H1 (cell line): ENCODE data around the gene ZNF488. TPM values are rescaled to one million over a fixed set of nuclear protein-coding genes. Genes with fewer than 3 reads are reported as not detected.

Source experiments
- CTCF ChIA-PET: fragments of 300-600 bp; sonication (Branson Sonifier 250); formaldehyde crosslinking; loops from one replicate; lab custom pipeline; 2021; ENCODE audit not compliant: partially characterized antibody; lab: Charles Lee
- POLR2A ChIA-PET: fragments of 300-600 bp; sonication (Branson Sonifier 250); formaldehyde crosslinking; loops from one replicate; lab custom pipeline; 2021; ENCODE audit warnings: inconsistent platforms; ENCODE audit not compliant: partially characterized antibody; lab: Charles Lee
- DNase-seq, 2 experiments: peaks; one replicate each; pipeline versions ENCODE4 v3.0.0 to v3.0.0-alpha.2; 2010 to 2022; ENCODE audit warnings: low spot score in 2 of 2, low read depth in 1 of 2, mixed read lengths in 1 of 2
- FAIRE-seq: peaks from 2 replicates; lab custom pipeline; 2011; peaks lifted over from hg19 to GRCh38; lab: Jason Lieb, UNC
- H2AFZ ChIP-seq: 2 replicates; pipeline ENCODE4 v1.8.1; 2012; ENCODE audit warnings: low read length, inconsistent platforms
- H2AK5ac ChIP-seq: 2 replicates; pipeline ENCODE4 v1.6.1; 2013; ENCODE audit warnings: low read depth, low read length
- H2BK120ac ChIP-seq: replicated peaks from 2 replicates; pipeline ENCODE3; 2013; ENCODE audit warnings: low read depth, low read length, inconsistent platforms
- H2BK12ac ChIP-seq: 2 replicates; pipeline ENCODE4 v1.6.1; 2013; ENCODE audit warnings: low read depth, low read length
- H2BK15ac ChIP-seq: 2 replicates; pipeline ENCODE4 v1.6.1; 2013; ENCODE audit warnings: low read length
- H2BK20ac ChIP-seq: 2 replicates; pipeline ENCODE4 v1.6.1; 2013; ENCODE audit warnings: low read length
- H2BK5ac ChIP-seq: 2 replicates; pipeline ENCODE4 v1.6.1; 2013; ENCODE audit warnings: low read depth, low read length
- H3K14ac ChIP-seq: 2 replicates; pipeline ENCODE4 v1.6.1; 2013; ENCODE audit warnings: inconsistent platforms; ENCODE audit not compliant: insufficient read length
- H3K18ac ChIP-seq: 2 replicates; pipeline ENCODE4 v1.6.1; 2013; ENCODE audit warnings: low read length; ENCODE audit errors: extremely low read depth
- H3K23ac ChIP-seq: 2 replicates; pipeline ENCODE4 v1.6.1; 2013; ENCODE audit warnings: inconsistent platforms; ENCODE audit not compliant: insufficient read length
- H3K23me2 ChIP-seq: 2 replicates; pipeline ENCODE4 v1.6.1; 2013; ENCODE audit warnings: low read depth, low read length
- H3K27ac ChIP-seq: 2 replicates; pipeline ENCODE4 v1.6.1; 2011; ENCODE audit warnings: low read depth, low read length, inconsistent platforms
- H3K27me3 ChIP-seq, 4 experiments: replicated peaks in 1 of 4; 1 replicate in 1 of 4; 2 replicates in 3 of 4; pipeline versions ENCODE4 v1.6.1 to v1.8.1; 2011 to 2013; ENCODE audit warnings: low read length in 3 of 4, mild to moderate bottlenecking in 3 of 4, inconsistent platforms in 2 of 4, mixed read lengths in 2 of 4, moderate library complexity in 1 of 4; ENCODE audit not compliant: control insufficient read depth in 3 of 4, insufficient read depth in 3 of 4; ENCODE audit errors: extremely low read depth in 1 of 4
- H3K36me3 ChIP-seq, 4 experiments: 2 replicates each; pipeline versions ENCODE4 v1.6.1 to v1.8.1; 2011 to 2013; ENCODE audit warnings: mild to moderate bottlenecking in 4 of 4, low read length in 3 of 4, moderate library complexity in 2 of 4, control low read depth in 1 of 4, inconsistent platforms in 1 of 4; ENCODE audit not compliant: insufficient read depth in 4 of 4, control insufficient read depth in 2 of 4
- H3K4ac ChIP-seq: replicated peaks from 2 replicates; pipeline ENCODE3; 2013; ENCODE audit warnings: low read length, low read depth, mixed read lengths, inconsistent platforms; ENCODE audit not compliant: insufficient read length
- H3K4me1 ChIP-seq, 4 experiments: replicated peaks in 1 of 4; 1 replicate in 1 of 4; 2 replicates in 3 of 4; pipeline versions ENCODE4 v1.6.1 to v1.8.1; 2011 to 2013; ENCODE audit warnings: low read length in 3 of 4, inconsistent platforms in 2 of 4, mixed read lengths in 1 of 4; ENCODE audit not compliant: insufficient read depth in 4 of 4, control insufficient read depth in 3 of 4
- H3K4me2 ChIP-seq, 2 experiments: 2 replicates each; pipeline versions ENCODE4 v1.6.1 to v1.8.1; 2011 to 2013; ENCODE audit warnings: low read depth in 2 of 2, low read length in 2 of 2, control low read depth in 1 of 2, inconsistent platforms in 1 of 2, mild to moderate bottlenecking in 1 of 2; ENCODE audit not compliant: insufficient read depth in 1 of 2
- H3K4me3 ChIP-seq, 4 experiments: fragments of 200-600, 300-600 bp in 1 of 4; sonication (generic), shearing (Covaris generic), sonication (Bioruptor Twin) in 1 of 4; 2 replicates each; pipeline versions ENCODE4 v1.5.1 to v1.8.1; 2011 to 2016; ENCODE audit warnings: low read length in 4 of 4, low read depth in 3 of 4, control low read depth in 2 of 4, inconsistent platforms in 2 of 4, mild to moderate bottlenecking in 2 of 4, mixed read lengths in 1 of 4, moderate library complexity in 1 of 4; ENCODE audit not compliant: insufficient read depth in 2 of 4; ENCODE audit errors: extremely low read depth in 1 of 4
- H3K56ac ChIP-seq: replicated peaks from 2 replicates; pipeline ENCODE3; 2013; ENCODE audit warnings: low read depth, mild to moderate bottlenecking, mixed read lengths, low read length, inconsistent platforms; ENCODE audit not compliant: insufficient read length
- H3K79me1 ChIP-seq: 2 replicates; pipeline ENCODE4 v1.6.1; 2013; ENCODE audit warnings: low read depth, low read length, control low read depth
- H3K79me2 ChIP-seq, 2 experiments: 2 replicates each; pipeline versions ENCODE4 v1.6.1 to v1.8.1; 2012 to 2013; ENCODE audit warnings: low read length in 2 of 2, mild to moderate bottlenecking in 2 of 2, inconsistent platforms in 1 of 2; ENCODE audit not compliant: insufficient read depth in 2 of 2, control insufficient read depth in 1 of 2
- H3K9ac ChIP-seq, 4 experiments: replicated peaks in 1 of 4; 1 replicate in 1 of 4; 2 replicates in 3 of 4; pipeline versions ENCODE4 v1.6.1 to v1.8.1; 2011 to 2013; ENCODE audit warnings: low read depth in 3 of 4, low read length in 3 of 4, control low read depth in 2 of 4, mild to moderate bottlenecking in 2 of 4, moderate library complexity in 2 of 4, inconsistent platforms in 1 of 4; ENCODE audit errors: extremely low read depth in 1 of 4
- H3K9me3 ChIP-seq, 2 experiments: 2 replicates each; pipeline versions ENCODE4 v1.6.1 to v1.8.1; 2012 to 2013; ENCODE audit warnings: mild to moderate bottlenecking in 2 of 2, moderate library complexity in 2 of 2, control low read depth in 1 of 2, inconsistent platforms in 1 of 2, low read depth in 1 of 2, low read length in 1 of 2, mixed read lengths in 1 of 2; ENCODE audit not compliant: insufficient read depth in 2 of 2
- H4K20me1 ChIP-seq, 2 experiments: replicated peaks in 1 of 2; 2 replicates each; pipeline versions ENCODE3 to v1.8.1; 2011 to 2013; ENCODE audit warnings: inconsistent platforms in 2 of 2, low read length in 2 of 2, mild to moderate bottlenecking in 1 of 2; ENCODE audit not compliant: insufficient read depth in 2 of 2, control insufficient read depth in 1 of 2
- H4K5ac ChIP-seq: 2 replicates; pipeline ENCODE4 v1.6.1; 2013; ENCODE audit warnings: low read length, low read depth, mixed read lengths, inconsistent platforms; ENCODE audit not compliant: insufficient read length
- H4K8ac ChIP-seq: 2 replicates; pipeline ENCODE4 v1.8.0; 2013; ENCODE audit warnings: mild to moderate bottlenecking, moderate library complexity, low read length, inconsistent platforms; ENCODE audit not compliant: insufficient read depth; ENCODE audit errors: extremely low read depth
- H4K91ac ChIP-seq: replicated peaks from 2 replicates; pipeline ENCODE3; 2013; ENCODE audit warnings: low read length, mixed read lengths, inconsistent platforms; ENCODE audit not compliant: insufficient read length
- JUND ChIP-seq: IDR thresholded peaks from 2 replicates; pipeline ENCODE4 v1.6.1; 2011; ENCODE audit warnings: mild to moderate bottlenecking, improper control_type of control experiment, low read length
- NANOG ChIP-seq: IDR thresholded peaks from 2 replicates; pipeline ENCODE4 v1.6.1; 2011; ENCODE audit warnings: low read length, low read depth, mild to moderate bottlenecking, inconsistent platforms; ENCODE audit not compliant: insufficient read depth, poor library complexity, severe bottlenecking
- POLR2A ChIP-seq, 2 experiments: IDR thresholded peaks; 1 replicate in 1 of 2; 2 replicates in 1 of 2; pipeline ENCODE4 v1.6.1; 2011; ENCODE audit warnings: low read depth in 2 of 2, low read length in 2 of 2, mild to moderate bottlenecking in 2 of 2; ENCODE audit errors: control extremely low read depth in 1 of 2
- SAP30 ChIP-seq: fragments of 300-600 bp; sonication (generic); IDR thresholded peaks from 2 replicates; pipeline ENCODE4 v1.7.1; 2012; ENCODE audit warnings: low read length, moderate library complexity, mild to moderate bottlenecking, inconsistent platforms; ENCODE audit not compliant: insufficient read depth, insufficient replicate concordance
- SP1 ChIP-seq: IDR thresholded peaks from 2 replicates; pipeline ENCODE4 v1.6.1; 2011; ENCODE audit warnings: low read depth, low read length
- WGBS, 2 experiments: shearing (Covaris generic) in 1 of 2; methylation state at CpG; one replicate each; pipeline versions ENCODE4 v1.1.6 to v1.1.7; 2013 to 2015; ENCODE audit warnings: low lambda C conversion rate in 2 of 2, mixed read lengths in 2 of 2, inconsistent platforms in 1 of 2, low coverage in 1 of 2, missing lambda C conversion rate in 1 of 2; ENCODE audit not compliant: insufficient replicate concordance in 2 of 2, insufficient coverage in 1 of 2, insufficient read length in 1 of 2; ENCODE audit errors: extremely low coverage in 1 of 2, missing lambda C conversion rate in 1 of 2; 5-methylcytosine and 5-hydroxymethylcytosine counted together
- polyA plus RNA-seq, 7 experiments: library from polyadenylated mRNA; depleted of rRNA in 3 of 7; stranded (reverse) in 5 of 7; unstranded in 2 of 7; fragments of >200 nt in 5 of 7; fragments of 200-250 nt in 2 of 7; gene quantifications; 1 replicate in 5 of 7; 2 replicates in 1 of 7; 4 replicates in 1 of 7; pipeline versions ENCODE4 v1.2.1 to v1.2.3, GENCODE V29; 2011 to 2013; ENCODE audit warnings: missing spikeins in 2 of 7, mixed read lengths in 2 of 7
- total RNA-seq: library from RNA; stranded (reverse); fragmentation: NEBNext Ultra II Directional; extraction: Animal tissue kit (Norgen Biotek cat#: 25700); gene quantifications from 2 replicates; pipeline ENCODE4 v1.2.1, GENCODE V29; 2021
- TF ChIP-seq, protein P1 (sequence below): IDR thresholded peaks from 2 replicates; pipeline ENCODE4 v1.6.1; 2012; ENCODE audit warnings: inconsistent platforms

Gene ZNF488
- total and polyA plus RNA-seq, 2 of the 8 experiments (the other 6 are each of a cell fraction or from before 2014, with no cell fraction given): 7.9 to 11.4 TPM

DNA sequence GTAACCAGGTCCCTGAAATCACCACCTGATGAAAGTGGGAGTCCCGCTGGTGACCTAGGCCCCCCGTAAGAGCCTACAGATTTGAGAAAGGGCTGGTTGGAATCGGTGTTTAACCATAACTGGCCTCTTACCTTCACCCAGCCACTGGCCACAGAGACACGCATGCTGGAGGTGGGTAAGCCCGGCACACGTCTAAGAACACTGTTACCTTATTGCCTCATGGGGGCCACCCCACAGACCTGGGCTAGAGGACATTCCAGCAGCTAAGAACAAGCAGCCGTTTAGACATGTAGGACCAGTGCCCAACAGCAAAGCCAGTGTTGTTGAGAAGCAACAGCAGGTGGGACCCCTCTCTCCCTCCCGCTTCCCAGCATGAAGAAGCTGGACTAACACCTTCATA is 64.3 kb downstream of the ZNF488 start:
- Histone ChIP-seq H2BK5ac (no peak overlapping the region), H3K4ac (no peak overlapping the region), H4K91ac (no peak overlapping the region), H3K23me2 (no peaks in the 10 kb centered on the region), H3K4me3 (no peak overlapping the region), H3K4me2 (no peak overlapping the region), H2BK120ac (no peak overlapping the region), H3K36me3 (no peaks in the 10 kb centered on the region), H3K27ac (no peak overlapping the region), H3K79me2 (no peaks in the 10 kb centered on the region), H4K5ac (no peak overlapping the region), H3K18ac (no peak overlapping the region), H3K14ac (no peak overlapping the region), H3K4me1 (no peaks in the 10 kb centered on the region), H2AK5ac (no peak overlapping the region), H4K8ac (no peak overlapping the region), H3K79me1 (no peaks in the 10 kb centered on the region), H2AFZ (no peak overlapping the region), H3K27me3 (no peaks in the 10 kb centered on the region; a peak in 1 of 7 replicates), H4K20me1 (no peaks in the 10 kb centered on the region), H3K9ac (no peak overlapping the region), H2BK12ac (no peak overlapping the region), H3K23ac (no peak overlapping the region), H2BK15ac (no peak overlapping the region), H2BK20ac (no peak overlapping the region), H3K9me3 (no peaks in the 10 kb centered on the region), H3K56ac (no peak overlapping the region)
- POLR2A ChIA-PET: no interaction called here
- CTCF ChIA-PET: interaction anchor here (0.9 to 4.6 kb wide), 2 partner anchors 288 to 295 kb away, joined by 3 to 19 read pairs; no protein-coding TSS in a partner anchor
- FAIRE-seq (no peak), DNase-seq (no peak)
- WGBS, 2 experiments: 94% methylated on average over 8 of the region's 8 CpGs; no CpG with 5 or more reads in 1 of the 2 experiments
- TF ChIP-seq SAP30: no peak
- TF ChIP-seq, protein P1, sequence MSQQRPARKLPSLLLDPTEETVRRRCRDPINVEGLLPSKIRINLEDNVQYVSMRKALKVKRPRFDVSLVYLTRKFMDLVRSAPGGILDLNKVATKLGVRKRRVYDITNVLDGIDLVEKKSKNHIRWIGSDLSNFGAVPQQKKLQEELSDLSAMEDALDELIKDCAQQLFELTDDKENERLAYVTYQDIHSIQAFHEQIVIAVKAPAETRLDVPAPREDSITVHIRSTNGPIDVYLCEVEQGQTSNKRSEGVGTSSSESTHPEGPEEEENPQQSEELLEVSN: no peak
- no peak for TF ChIP-seq NANOG
- no peak for TF ChIP-seq POLR2A (IDR thresholded peaks at IDR 0.05; ENCODE audit: control extremely low read depth in 1 of 2, low read depth in 2 of 2, low read length in 2 of 2)
- no peak for TF ChIP-seq JUND
- no peak for TF ChIP-seq SP1
